K562 (cell line): ENCODE data around the gene GCA. TPM values are rescaled to one million over a fixed set of nuclear protein-coding genes. Genes with fewer than 3 reads are reported as not detected.
A peak's percentile ranks its signal among the peaks of the same experiment; 100 is the strongest.

Experiments
- ATAC-seq: fragments of 200-7000 bp; cut with Tn5 transposase; 3 replicates; pipeline ENCODE4 v1.9.1; 2020; ENCODE audit warnings: moderate library complexity
- BruUV-seq: library from RNA; stranded (reverse); fragments of 400-500 nt; replicated peaks from 2 replicates; lab custom pipeline; 2021; lab: Mats Ljungman, UMichigan
- CTCF ChIA-PET: fragments of 300-600 bp; formaldehyde crosslinking; extraction: SDS; loops from one replicate; lab custom pipeline; 2021; ENCODE audit warnings: low intra/inter-chr PET ratio; lab: Yijun Ruan, JAX
- POLR2A ChIA-PET: fragments of 300-600, 350-650 bp; sonication (Branson Sonifier 250); formaldehyde crosslinking; extraction: SDS; loops from one replicate; lab custom pipeline; 2021; ENCODE audit warnings: antibody characterized with exemption, inconsistent platforms; lab: Yijun Ruan, JAX
- DNase-seq, 4 experiments: peaks; one replicate each; pipeline versions ENCODE4 v3.0.0 to v3.0.0-alpha.2; 2011 to 2018; ENCODE audit warnings: low spot score in 3 of 4, mixed read lengths in 3 of 4; ENCODE audit errors: extremely low read depth in 1 of 4
- FAIRE-seq: peaks from 2 replicates; lab custom pipeline; 2011; peaks lifted over from hg19 to GRCh38; lab: Jason Lieb, UNC
- H2AFZ ChIP-seq: 2 replicates; pipeline ENCODE4 v1.6.0; 2011; ENCODE audit warnings: low read depth, low read length, control low read depth, inconsistent platforms
- H3K27ac ChIP-seq: fragments of 200-600 bp; 3 replicates; pipeline ENCODE4 v1.8.0; 2011; ENCODE audit warnings: low read depth, mild to moderate bottlenecking, control low read depth, inconsistent platforms, low read length, moderate library complexity, mixed read lengths; ENCODE audit errors: extremely low read depth
- H3K27me3 ChIP-seq, 2 experiments: fragments of 300-600 bp in 1 of 2; 2 replicates in 1 of 2; 3 replicates in 1 of 2; pipeline versions ENCODE4 v1.6.0 to v1.8.0; 2011; ENCODE audit warnings: inconsistent platforms in 2 of 2, low read length in 2 of 2, mild to moderate bottlenecking in 1 of 2, mixed read lengths in 1 of 2, moderate library complexity in 1 of 2; ENCODE audit not compliant: control insufficient read depth in 2 of 2, insufficient read depth in 2 of 2
- H3K36me3 ChIP-seq: fragments of 300-600 bp; 3 replicates; pipeline ENCODE4 v1.8.0; 2011; ENCODE audit warnings: mild to moderate bottlenecking, low read length, inconsistent platforms; ENCODE audit not compliant: control insufficient read depth, insufficient read depth
- H3K4me1 ChIP-seq, 2 experiments: fragments of 200-600 bp in 1 of 2; replicated peaks in 1 of 2; 2 replicates in 1 of 2; 3 replicates in 1 of 2; pipeline versions ENCODE4 v1.5.1 to v1.8.0; 2011; ENCODE audit warnings: inconsistent platforms in 2 of 2, low read length in 2 of 2, mild to moderate bottlenecking in 1 of 2, mixed read lengths in 1 of 2, moderate library complexity in 1 of 2; ENCODE audit not compliant: control insufficient read depth in 2 of 2, insufficient read depth in 2 of 2
- H3K4me2 ChIP-seq: 2 replicates; pipeline ENCODE4 v1.6.1; 2011; ENCODE audit warnings: low read length, control low read depth, inconsistent platforms, mixed read lengths; ENCODE audit not compliant: insufficient read depth
- H3K4me3 ChIP-seq: fragments of 200-600 bp; sonication (generic), shearing (Covaris generic); 2 replicates; pipeline ENCODE4 v1.5.1; 2016; ENCODE audit warnings: control low read depth, inconsistent platforms
- H3K79me2 ChIP-seq: fragments of 200-600 bp; 3 replicates; pipeline ENCODE4 v1.8.0; 2011; ENCODE audit warnings: low read length, inconsistent platforms; ENCODE audit not compliant: control insufficient read depth, insufficient read depth
- H3K9ac ChIP-seq, 2 experiments: 2 replicates each; pipeline versions ENCODE4 v1.6.0 to v1.6.1; 2011; ENCODE audit warnings: low read depth in 2 of 2, low read length in 2 of 2, control low read depth in 1 of 2, inconsistent platforms in 1 of 2, mild to moderate bottlenecking in 1 of 2, mixed read lengths in 1 of 2; ENCODE audit not compliant: insufficient read depth in 1 of 2
- H3K9me1 ChIP-seq: one replicate; pipeline ENCODE4 v1.6.0; 2011; ENCODE audit warnings: inconsistent platforms, mild to moderate bottlenecking, low read length, moderate library complexity; ENCODE audit not compliant: control insufficient read depth, insufficient read depth
- H3K9me3 ChIP-seq: replicated peaks from 2 replicates; pipeline ENCODE4 v1.5.1; 2011; ENCODE audit warnings: low read depth, low read length, inconsistent platforms; ENCODE audit not compliant: control insufficient read depth, insufficient read depth
- H4K20me1 ChIP-seq: replicated peaks from 2 replicates; pipeline ENCODE4 v1.6.1; 2011; ENCODE audit warnings: low read length, inconsistent platforms, mixed read lengths; ENCODE audit not compliant: control insufficient read depth, insufficient read depth
- C11orf30 ChIP-seq: fragments of 450-650 bp; IDR thresholded peaks from 2 replicates; pipeline ENCODE4 v1.6.1; 2016; ENCODE audit warnings: low read depth, mild to moderate bottlenecking
- E2F8 ChIP-seq: fragments of 450-650 bp; IDR thresholded peaks from 2 replicates; pipeline ENCODE4 v1.7.1; 2018; ENCODE audit warnings: mild to moderate bottlenecking, low read depth; ENCODE audit not compliant: partially characterized antibody
- FOXA3 ChIP-seq, 2 experiments: fragments of 450-650 bp in 1 of 2; sonication (generic) in 1 of 2; formaldehyde crosslinking; IDR thresholded peaks in 1 of 2; conservative IDR thresholded peaks in 1 of 2; 2 replicates each; pipeline versions ENCODE4 v1.4.0 to v1.8.0; 2020 to 2022; ENCODE audit warnings: mild to moderate bottlenecking in 2 of 2, missing genetic modification reagents in 1 of 2
- MAFF ChIP-seq: IDR thresholded peaks from 2 replicates; pipeline ENCODE4 v1.6.1; 2012; ENCODE audit warnings: low read length, improper control_type of control experiment
- MAFG ChIP-seq: fragments of 450-650 bp; conservative IDR thresholded peaks from 2 replicates; pipeline ENCODE4 v1.6.1; 2016; ENCODE audit warnings: missing genetic modification characterization, missing compliant biosample characterization
- PHF8 ChIP-seq: fragments of 200-600 bp; sonication (generic); IDR thresholded peaks from 2 replicates; pipeline ENCODE4 v1.6.1; 2012; ENCODE audit warnings: mixed run types, mild to moderate bottlenecking, inconsistent platforms, low read length, moderate library complexity, borderline replicate concordance
- ZNF277 ChIP-seq: fragments of 250-450 bp; sonication (Bioruptor Pico); IDR thresholded peaks from 2 replicates; pipeline ENCODE4 v1.8.0; 2022; ENCODE audit warnings: inconsistent platforms, mild to moderate bottlenecking, moderate library complexity, borderline replicate concordance
- ZNF316 ChIP-seq: fragments of 450-650 bp; IDR thresholded peaks from 2 replicates; pipeline ENCODE4 v1.6.1; 2016
- ZNF444 ChIP-seq: fragments of 250-450 bp; sonication (Bioruptor Pico); IDR thresholded peaks from 2 replicates; pipeline ENCODE4 v1.4.0; 2020; ENCODE audit warnings: mild to moderate bottlenecking, moderate library complexity
- in situ Hi-C: fragments of 300-500 bp; cut with MboI; formaldehyde crosslinking; loops from 4 replicates; pipeline ENCODE4 v1.15.0; 2018; ENCODE audit warnings: inconsistent platforms, mixed read lengths
- intact Hi-C: fragments of 100-400 bp; cut with micrococcal nuclease; formaldehyde crosslinking; loops from 2 replicates; pipeline ENCODE4 v1.14.2; 2022
- polyA plus RNA-seq, 8 experiments: library from polyadenylated mRNA; depleted of rRNA in 4 of 8; stranded (reverse) in 5 of 8; unstranded in 3 of 8; fragments of >200 nt; fragmentation: Nextera tagmentation in 2 of 8; fragmentation: Illumina TruSeq in 1 of 8; extraction: Ambion mirVana in 2 of 8; extraction: Trizol in 1 of 8; gene quantifications; 2 replicates each; pipeline versions ENCODE4 v1.2.1 to v1.2.3, GENCODE V29; 2011 to 2014; ENCODE audit warnings: inconsistent platforms in 1 of 8, missing spikeins in 1 of 8
- total RNA-seq, 7 experiments: library from RNA; depleted of rRNA in 6 of 7; stranded (reverse); fragments of >200 nt in 6 of 7; fragmentation: Illumina TruSeq in 2 of 7; extraction: Trizol in 2 of 7; gene quantifications; 2 replicates each; pipeline versions ENCODE4 v1.2.1 to v1.2.3, GENCODE V29; 2011 to 2021; ENCODE audit warnings: low replicate concordance in 1 of 7

The GCA gene
- total and polyA plus RNA-seq, 9 of the 15 experiments (the other 6 are each of a cell fraction or from before 2014, with no cell fraction given) = 0.24 to 0.79 (median 0.41) TPM; not detected in 1

- Histone ChIP-seq H3K9me1 (no peaks in the 10 kb centered on the region), H2AFZ (no peak overlapping the region), H3K4me2 (no peak overlapping the region), H3K9me3 (no peaks in the 10 kb centered on the region), H3K27ac (no peak overlapping the region)
- POLR2A ChIA-PET = no interaction called here
- ATAC-seq (no peak), DNase-seq (no peak)
- intact Hi-C loops = no loop called here
- TF ChIP-seq MAFG = peak; percentile 63
- no peak for TF ChIP-seq ZNF444 (CRISPR knock-in tag)
- peak; percentile 35; the same call in 1 of the 2 replicates for TF ChIP-seq C11orf30
- peak; percentile 76 for TF ChIP-seq ZNF316
- TF ChIP-seq E2F8 = no peak
- no peak for TF ChIP-seq PHF8
- TF ChIP-seq MAFF = peak; percentile 15; the same call in 1 of the 2 replicates
- TF ChIP-seq FOXA3 (CRISPR knock-in tag; conservative IDR thresholded peaks at IDR 0.05 in 1 of 2, IDR thresholded peaks at IDR 0.05 in 1 of 2) = no peak
- TF ChIP-seq ZNF277 = no peak
- TF ChIP-seq, all 486 proteins: peak for 4
- H4K20me1 ChIP-seq = no peaks in the 10 kb centered on the region
- in situ Hi-C loops = no loop called here
- no peak overlapping the region for H3K4me3 ChIP-seq
- peaks cover 0 to 6% of the 10 kb centered on the region in 2 experiments; a peak in 1 of 5 replicates for H3K4me1 ChIP-seq
- no peak for FAIRE-seq
- no peaks in the 10 kb centered on the region for H3K36me3 ChIP-seq
- no peaks in the 10 kb centered on the region for H3K79me2 ChIP-seq
- H3K9ac ChIP-seq = no peak overlapping the region
- CTCF ChIA-PET = no interaction called here
- no peaks in the 10 kb centered on the region for H3K27me3 ChIP-seq
- BruUV-seq = no TSS peak
Measured at GRCh38 chr2:162340822-162341221, 3.1 kb upstream of the GCA start.
